HepG2 (cell line): ENCODE results near the gene STN1. TPM values are rescaled to one million over a fixed set of nuclear protein-coding genes. Genes with fewer than 3 reads are reported as not detected.

Experiments
- CREM ChIP-seq, 2 experiments: sonication (generic) in 1 of 2; formaldehyde crosslinking in 1 of 2; IDR thresholded peaks; 2 replicates each; pipeline versions ENCODE4 v1.4.0 to v1.6.1; 2016 to 2020; ENCODE audit warnings: antibody characterized with exemption in 1 of 2, mild to moderate bottlenecking in 1 of 2, missing genetic modification reagents in 1 of 2
- MEIS2 ChIP-seq: sonication (generic); formaldehyde crosslinking; IDR thresholded peaks from 2 replicates; pipeline ENCODE4 v1.9.0; 2021; ENCODE audit warnings: mild to moderate bottlenecking, missing genetic modification reagents
- MTA3 ChIP-seq: sonication (generic); formaldehyde crosslinking; IDR thresholded peaks from 2 replicates; pipeline ENCODE4 v1.4.0; 2020; ENCODE audit warnings: missing genetic modification reagents
- MTF2 ChIP-seq: sonication (generic); formaldehyde crosslinking; IDR thresholded peaks from 2 replicates; pipeline ENCODE4 v1.5.0; 2020; ENCODE audit warnings: missing genetic modification reagents, borderline replicate concordance
- MYC ChIP-seq: sonication (generic); formaldehyde crosslinking; IDR thresholded peaks from 2 replicates; pipeline ENCODE4 v1.9.0; 2021; ENCODE audit warnings: missing genetic modification reagents, borderline replicate concordance
- NFE2L2 ChIP-seq: fragments of 150-350 bp; IDR thresholded peaks from 2 replicates; pipeline ENCODE4 v1.6.1; 2014; ENCODE audit warnings: low read length
- NFIC ChIP-seq: IDR thresholded peaks from 2 replicates; pipeline ENCODE4 v1.6.1; 2012; ENCODE audit warnings: mild to moderate bottlenecking, low read length, inconsistent platforms
- ONECUT2 ChIP-seq: sonication (generic); formaldehyde crosslinking; IDR thresholded peaks from 2 replicates; pipeline ENCODE4 v1.4.0; 2020; ENCODE audit warnings: missing genetic modification reagents
- SP1 ChIP-seq, 2 experiments: fragments of 450-650 bp in 1 of 2; sonication (generic) in 1 of 2; formaldehyde crosslinking in 1 of 2; IDR thresholded peaks; 2 replicates each; pipeline versions ENCODE4 v1.4.0 to v1.6.1; 2016 to 2020; ENCODE audit warnings: missing genetic modification reagents in 1 of 2
- SP4 ChIP-seq: sonication (generic); formaldehyde crosslinking; IDR thresholded peaks from 2 replicates; pipeline ENCODE4 v1.8.1; 2023; ENCODE audit warnings: mild to moderate bottlenecking, missing genetic modification reagents
- TAF15 ChIP-seq: fragments of 200-400 bp; formaldehyde crosslinking; IDR thresholded peaks from one replicate; pipeline ENCODE4 v1.6.1; 2018; ENCODE audit warnings: mild to moderate bottlenecking, low read depth, low read length; ENCODE audit not compliant: poor library complexity, severe bottlenecking
- TCF7 ChIP-seq: sonication (generic); IDR thresholded peaks from 2 replicates; pipeline ENCODE4 v1.6.1; 2016; ENCODE audit warnings: antibody characterized with exemption, low read depth
- ZBTB20 ChIP-seq: sonication (generic); formaldehyde crosslinking; IDR thresholded peaks from 2 replicates; pipeline ENCODE4 v1.8.1; 2023; ENCODE audit warnings: missing genetic modification reagents, low read depth, mild to moderate bottlenecking, borderline replicate concordance
- ZNF124 ChIP-seq: sonication (generic); formaldehyde crosslinking; IDR thresholded peaks from 2 replicates; pipeline ENCODE4 v1.4.0; 2020; ENCODE audit warnings: missing genetic modification reagents
- ZNF224 ChIP-seq: sonication (generic); formaldehyde crosslinking; IDR thresholded peaks from 2 replicates; pipeline ENCODE4 v1.5.0; 2020; ENCODE audit warnings: mild to moderate bottlenecking, missing genetic modification reagents
- ZNF253 ChIP-seq: sonication (generic); formaldehyde crosslinking; IDR thresholded peaks from 2 replicates; pipeline ENCODE4 v1.8.0; 2022; ENCODE audit warnings: mild to moderate bottlenecking, missing genetic modification reagents, borderline replicate concordance
- ZNF280B ChIP-seq: sonication (generic); formaldehyde crosslinking; IDR thresholded peaks from 2 replicates; pipeline ENCODE4 v1.5.0; 2020; ENCODE audit warnings: missing genetic modification reagents, mild to moderate bottlenecking, borderline replicate concordance
- ZNF572 ChIP-seq: sonication (generic); formaldehyde crosslinking; IDR thresholded peaks from 2 replicates; pipeline ENCODE4 v1.5.1; 2020; ENCODE audit warnings: mild to moderate bottlenecking, missing genetic modification reagents
- ZNF605 ChIP-seq: sonication (generic); formaldehyde crosslinking; IDR thresholded peaks from 2 replicates; pipeline ENCODE4 v1.8.0; 2022; ENCODE audit warnings: mild to moderate bottlenecking, missing genetic modification reagents
- ZNF75D ChIP-seq: sonication (generic); formaldehyde crosslinking; IDR thresholded peaks from 2 replicates; pipeline ENCODE4 v1.8.1; 2023; ENCODE audit warnings: missing genetic modification reagents, mild to moderate bottlenecking, borderline replicate concordance
- ZNF816 ChIP-seq: sonication (generic); formaldehyde crosslinking; IDR thresholded peaks from 2 replicates; pipeline ENCODE4 v1.8.0; 2022; ENCODE audit warnings: missing genetic modification reagents, mild to moderate bottlenecking, borderline replicate concordance
- ZNF841 ChIP-seq: sonication (generic); formaldehyde crosslinking; IDR thresholded peaks from 2 replicates; pipeline ENCODE4 v1.8.1; 2023; ENCODE audit warnings: missing genetic modification reagents, borderline replicate concordance
- polyA plus RNA-seq, 8 experiments: library from polyadenylated mRNA; depleted of rRNA in 3 of 8; stranded (reverse) in 7 of 8; unstranded in 1 of 8; fragments of >200 nt; fragmentation: Illumina TruSeq in 4 of 8; extraction: Trizol in 4 of 8; gene quantifications; 2 replicates each; pipeline versions ENCODE4 v1.2.1 to v1.2.3, GENCODE V29; 2011 to 2016; ENCODE audit warnings: low read depth in 4 of 8, missing spikeins in 1 of 8, mixed read lengths in 1 of 8; ENCODE audit not compliant: insufficient read depth in 1 of 8
- total RNA-seq, 5 experiments: library from RNA; depleted of rRNA; stranded (reverse); fragments of >200 nt; fragmentation: Illumina TruSeq; extraction: Trizol; gene quantifications; 2 replicates each; pipeline ENCODE4 v1.2.3, GENCODE V29; 2016; ENCODE audit warnings: low read depth in 1 of 5
- TF ChIP-seq, protein P1 (sequence below): sonication (generic); formaldehyde crosslinking; IDR thresholded peaks from 2 replicates; pipeline ENCODE4 v1.8.0; 2022; ENCODE audit warnings: missing genetic modification reagents, mild to moderate bottlenecking, moderate library complexity, borderline replicate concordance
- TF ChIP-seq, protein P2 (sequence below): fragments of 450-650 bp; IDR thresholded peaks from 2 replicates; pipeline ENCODE4 v1.6.1; 2017; ENCODE audit warnings: mild to moderate bottlenecking

STN1 gene
- total and polyA plus RNA-seq, 2 of the 13 experiments (the other 11 are each of a cell fraction or from before 2014, with no cell fraction given) = 17.6 to 22.7 TPM

GRCh38 chr10:103918053-103918846, at the start of gene STN1 (continued):
- TF ChIP-seq ZNF124 (CRISPR knock-in tag) = no peak
- no peak for TF ChIP-seq ZNF816 (CRISPR knock-in tag)
- TF ChIP-seq MTA3 (CRISPR knock-in tag) = no peak
- no peak for TF ChIP-seq ZNF605
- TF ChIP-seq, protein P1, sequence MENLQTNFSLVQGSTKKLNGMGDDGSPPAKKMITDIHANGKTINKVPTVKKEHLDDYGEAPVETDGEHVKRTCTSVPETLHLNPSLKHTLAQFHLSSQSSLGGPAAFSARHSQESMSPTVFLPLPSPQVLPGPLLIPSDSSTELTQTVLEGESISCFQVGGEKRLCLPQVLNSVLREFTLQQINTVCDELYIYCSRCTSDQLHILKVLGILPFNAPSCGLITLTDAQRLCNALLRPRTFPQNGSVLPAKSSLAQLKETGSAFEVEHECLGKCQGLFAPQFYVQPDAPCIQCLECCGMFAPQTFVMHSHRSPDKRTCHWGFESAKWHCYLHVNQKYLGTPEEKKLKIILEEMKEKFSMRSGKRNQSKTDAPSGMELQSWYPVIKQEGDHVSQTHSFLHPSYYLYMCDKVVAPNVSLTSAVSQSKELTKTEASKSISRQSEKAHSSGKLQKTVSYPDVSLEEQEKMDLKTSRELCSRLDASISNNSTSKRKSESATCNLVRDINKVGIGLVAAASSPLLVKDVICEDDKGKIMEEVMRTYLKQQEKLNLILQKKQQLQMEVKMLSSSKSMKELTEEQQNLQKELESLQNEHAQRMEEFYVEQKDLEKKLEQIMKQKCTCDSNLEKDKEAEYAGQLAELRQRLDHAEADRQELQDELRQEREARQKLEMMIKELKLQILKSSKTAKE (CRISPR knock-in tag) = no peak
- TF ChIP-seq ZBTB20 (CRISPR knock-in tag) = no peak; the same call in 1 of the 2 replicates
- no peak for TF ChIP-seq ZNF253 (CRISPR knock-in tag)
- no peak for TF ChIP-seq SP1 (IDR thresholded peaks at IDR 0.05)
- TF ChIP-seq SP1 (CRISPR knock-in tag; IDR thresholded peaks at IDR 0.05) = peak; percentile 74
- TF ChIP-seq, protein P2, sequence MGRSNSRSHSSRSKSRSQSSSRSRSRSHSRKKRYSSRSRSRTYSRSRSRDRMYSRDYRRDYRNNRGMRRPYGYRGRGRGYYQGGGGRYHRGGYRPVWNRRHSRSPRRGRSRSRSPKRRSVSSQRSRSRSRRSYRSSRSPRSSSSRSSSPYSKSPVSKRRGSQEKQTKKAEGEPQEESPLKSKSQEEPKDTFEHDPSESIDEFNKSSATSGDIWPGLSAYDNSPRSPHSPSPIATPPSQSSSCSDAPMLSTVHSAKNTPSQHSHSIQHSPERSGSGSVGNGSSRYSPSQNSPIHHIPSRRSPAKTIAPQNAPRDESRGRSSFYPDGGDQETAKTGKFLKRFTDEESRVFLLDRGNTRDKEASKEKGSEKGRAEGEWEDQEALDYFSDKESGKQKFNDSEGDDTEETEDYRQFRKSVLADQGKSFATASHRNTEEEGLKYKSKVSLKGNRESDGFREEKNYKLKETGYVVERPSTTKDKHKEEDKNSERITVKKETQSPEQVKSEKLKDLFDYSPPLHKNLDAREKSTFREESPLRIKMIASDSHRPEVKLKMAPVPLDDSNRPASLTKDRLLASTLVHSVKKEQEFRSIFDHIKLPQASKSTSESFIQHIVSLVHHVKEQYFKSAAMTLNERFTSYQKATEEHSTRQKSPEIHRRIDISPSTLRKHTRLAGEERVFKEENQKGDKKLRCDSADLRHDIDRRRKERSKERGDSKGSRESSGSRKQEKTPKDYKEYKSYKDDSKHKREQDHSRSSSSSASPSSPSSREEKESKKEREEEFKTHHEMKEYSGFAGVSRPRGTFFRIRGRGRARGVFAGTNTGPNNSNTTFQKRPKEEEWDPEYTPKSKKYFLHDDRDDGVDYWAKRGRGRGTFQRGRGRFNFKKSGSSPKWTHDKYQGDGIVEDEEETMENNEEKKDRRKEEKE = no peak
- no peak for TF ChIP-seq ONECUT2 (CRISPR knock-in tag)
- TF ChIP-seq ZNF572 (CRISPR knock-in tag) = no peak
- TF ChIP-seq ZNF75D (CRISPR knock-in tag) = no peak
- peak; percentile 66; the same call in 1 of the 2 replicates for TF ChIP-seq MYC (CRISPR knock-in tag)
- TF ChIP-seq TCF7 = peak; percentile 52; the same call in 1 of the 2 replicates
- TF ChIP-seq NFIC = no peak
- no peak for TF ChIP-seq MTF2 (CRISPR knock-in tag)
- TF ChIP-seq ZNF224 = no peak
- no peak for TF ChIP-seq ZNF280B (CRISPR knock-in tag)
- TF ChIP-seq ZNF841 = no peak
- TF ChIP-seq SP4 (CRISPR knock-in tag) = peak; percentile 81
- no peak; the same call in 1 of the 2 replicates for TF ChIP-seq NFE2L2
- peak; percentile 79 for TF ChIP-seq MEIS2 (CRISPR knock-in tag)
- no peak for TF ChIP-seq TAF15
- peak; percentile 47; the same call in 1 of the 2 replicates for TF ChIP-seq CREM (IDR thresholded peaks at IDR 0.05)
- no peak for TF ChIP-seq CREM (CRISPR knock-in tag; IDR thresholded peaks at IDR 0.05)
